Endothelial cell of umbilical vein (primary cell): ENCODE data around the gene TSHZ3. TPM values are rescaled to one million over a fixed set of nuclear protein-coding genes. Genes with fewer than 3 reads are reported as not detected.

Experiments
- BruUV-seq: library from RNA; stranded (reverse); fragments of 400-500 nt; replicated peaks from 2 replicates; lab custom pipeline; 2021; lab: Mats Ljungman, UMichigan
- CTCF ChIA-PET: fragments of 300-600, 350-600 bp; sonication (Branson Sonifier 250); formaldehyde crosslinking; loops from one replicate; lab custom pipeline; 2021; ENCODE audit warnings: antibody characterized with exemption, inconsistent platforms; lab: Charles Lee
- POLR2A ChIA-PET: fragments of 300-600, 350-600 bp; sonication (Branson Sonifier 250); formaldehyde crosslinking; loops from one replicate; lab custom pipeline; 2021; ENCODE audit warnings: antibody characterized with exemption, inconsistent platforms; lab: Charles Lee
- DNase-seq: peaks from one replicate; pipeline ENCODE4 v3.0.0-alpha.2; 2011; ENCODE audit warnings: low read depth, low spot score
- FAIRE-seq: peaks from 2 replicates; lab custom pipeline; 2011; peaks lifted over from hg19 to GRCh38; lab: Jason Lieb, UNC
- H2AFZ ChIP-seq: 2 replicates; pipeline ENCODE4 v1.6.0; 2012; ENCODE audit warnings: low read depth, low read length, control low read depth, inconsistent platforms
- H3K27ac ChIP-seq: 2 replicates; pipeline ENCODE4 v1.5.1; 2011; ENCODE audit warnings: low read depth, mild to moderate bottlenecking, control low read depth, low read length, moderate library complexity; ENCODE audit not compliant: insufficient read depth
- H3K27me3 ChIP-seq, 2 experiments: 2 replicates each; pipeline versions ENCODE4 v1.6.0 to v1.6.1; 2011; ENCODE audit warnings: low read length in 2 of 2, mixed read lengths in 1 of 2; ENCODE audit not compliant: control insufficient read depth in 2 of 2, insufficient read depth in 2 of 2
- H3K36me3 ChIP-seq, 2 experiments: 2 replicates in 1 of 2; 3 replicates in 1 of 2; pipeline ENCODE4 v1.5.1; 2011; ENCODE audit warnings: low read length in 2 of 2, mild to moderate bottlenecking in 1 of 2, moderate library complexity in 1 of 2; ENCODE audit not compliant: control insufficient read depth in 2 of 2, insufficient read depth in 2 of 2; ENCODE audit errors: extremely low read depth in 1 of 2
- H3K4me1 ChIP-seq: 3 replicates; pipeline ENCODE4 v1.5.1; 2011; ENCODE audit warnings: mild to moderate bottlenecking, low read length; ENCODE audit not compliant: control insufficient read depth, insufficient read depth; ENCODE audit errors: extremely low read depth
- H3K4me2 ChIP-seq: 2 replicates; pipeline ENCODE4 v1.6.1; 2011; ENCODE audit warnings: low read length, control low read depth, mixed read lengths; ENCODE audit not compliant: insufficient read depth
- H3K4me3 ChIP-seq, 3 experiments: fragments of 200-600 bp in 1 of 3; sonication (generic), shearing (Covaris generic) in 1 of 3; replicated peaks in 1 of 3; 2 replicates each; pipeline ENCODE4 v1.5.1; 2011 to 2016; ENCODE audit warnings: control low read depth in 3 of 3, low read length in 3 of 3, mild to moderate bottlenecking in 2 of 3, inconsistent platforms in 1 of 3, low read depth in 1 of 3, moderate library complexity in 1 of 3; ENCODE audit not compliant: insufficient read depth in 1 of 3
- H3K79me2 ChIP-seq: 2 replicates; pipeline ENCODE4 v1.6.0; 2012; ENCODE audit warnings: low read length, inconsistent platforms; ENCODE audit not compliant: control insufficient read depth, insufficient read depth
- H3K9ac ChIP-seq: replicated peaks from 2 replicates; pipeline ENCODE3; 2011; ENCODE audit warnings: low read length, control low read depth; ENCODE audit not compliant: insufficient read depth; ENCODE audit errors: extremely low read depth
- H3K9me1 ChIP-seq: replicated peaks from 3 replicates; pipeline ENCODE4 v1.6.0; 2011; ENCODE audit warnings: mild to moderate bottlenecking, low read length; ENCODE audit not compliant: control insufficient read depth, insufficient read depth; ENCODE audit errors: extremely low read depth
- H3K9me3 ChIP-seq: replicated peaks from 2 replicates; pipeline ENCODE4 v1.5.1; 2012; ENCODE audit warnings: low read length, inconsistent platforms; ENCODE audit not compliant: control insufficient read depth, insufficient read depth
- H4K20me1 ChIP-seq: replicated peaks from 2 replicates; pipeline ENCODE3; 2011; ENCODE audit warnings: mild to moderate bottlenecking, low read length; ENCODE audit not compliant: control insufficient read depth, insufficient read depth; ENCODE audit errors: extremely low read depth
- CTCF ChIP-seq, 2 donors: IDR thresholded peaks; 1 replicate in 1 of 2; 2 replicates in 1 of 2; pipeline ENCODE4 v1.5.1; 2011; ENCODE audit warnings: low read length in 2 of 2, mild to moderate bottlenecking in 2 of 2, moderate library complexity in 2 of 2, control low read depth in 1 of 2, inconsistent platforms in 1 of 2, low read depth in 1 of 2; ENCODE audit not compliant: insufficient read depth in 1 of 2; ENCODE audit errors: extremely low read depth in 1 of 2
- EZH2 ChIP-seq: IDR thresholded peaks from 2 replicates; pipeline ENCODE4 v1.6.1; 2012; ENCODE audit warnings: borderline replicate concordance, low read depth, mild to moderate bottlenecking, moderate library complexity, low read length, inconsistent platforms; ENCODE audit not compliant: severe bottlenecking
- FOS ChIP-seq: IDR thresholded peaks from 2 replicates; pipeline ENCODE4 v1.6.1; 2011; ENCODE audit warnings: mild to moderate bottlenecking, low read length, moderate library complexity, borderline replicate concordance; ENCODE audit not compliant: insufficient read depth
- MAX ChIP-seq: IDR thresholded peaks from 2 replicates; pipeline ENCODE4 v1.6.1; 2011; ENCODE audit not compliant: insufficient read depth, insufficient read length
- MYC ChIP-seq: IDR thresholded peaks from one replicate; pipeline ENCODE4 v1.6.1; 2011; ENCODE audit warnings: mild to moderate bottlenecking, low read depth, low read length
- POLR2A ChIP-seq: IDR thresholded peaks from 2 replicates; pipeline ENCODE4 v1.6.1; 2012; ENCODE audit warnings: low read depth, mild to moderate bottlenecking, control low read depth, low read length
- POLR2AphosphoS5 ChIP-seq: IDR thresholded peaks from 2 replicates; pipeline ENCODE4 v1.6.1; 2012; ENCODE audit warnings: low read depth, mild to moderate bottlenecking, control low read depth, low read length, moderate library complexity; ENCODE audit not compliant: insufficient read depth
- dilution Hi-C: fragments of 300-500 bp; cut with MboI; formaldehyde crosslinking; loops from one replicate; pipeline ENCODE4 v1.15.0; 2019; ENCODE audit warnings: low sequenced_read_pairs; ENCODE audit not compliant: extremely low pct_ligation_motif_present
- intact Hi-C: fragments of 100-400 bp; cut with micrococcal nuclease; formaldehyde crosslinking; loops from one replicate; pipeline ENCODE4 v1.10.0; 2022
- polyA plus RNA-seq, 4 experiments: library from polyadenylated mRNA; depleted of rRNA in 3 of 4; stranded (reverse) in 3 of 4; unstranded in 1 of 4; fragments of >200 nt; gene quantifications; 2 replicates each; pipeline versions ENCODE4 v1.2.1 to v1.2.3, GENCODE V29; 2011 to 2012; ENCODE audit warnings: missing spikeins in 1 of 4
- total RNA-seq: library from RNA; stranded (reverse); gene quantifications from 2 replicates; pipeline ENCODE4 v1.2.3, GENCODE V29; 2021

TSHZ3 gene
- total and polyA plus RNA-seq, 2 donors (not counting 3 experiments of a cell fraction or from before 2014, with no cell fraction given): 1.2 to 6.2 TPM

GRCh38 chr19:31377736-31378135, 28.5 kb upstream of the TSHZ3 start:
- dilution Hi-C loops: no loop called here
- no peak overlapping the region for H2AFZ ChIP-seq
- intact Hi-C loops: no loop called here
- H3K4me2 ChIP-seq: no peak overlapping the region
- H3K9me3 ChIP-seq: no peaks in the 10 kb centered on the region
- H3K9ac ChIP-seq: no peak overlapping the region
- H4K20me1 ChIP-seq: no peaks in the 10 kb centered on the region
- H3K9me1 ChIP-seq: no peaks in the 10 kb centered on the region
- ChIA-PET POLR2A (no interaction called here), CTCF (no interaction called here)
- no peaks in the 10 kb centered on the region for H3K27me3 ChIP-seq
- no peak overlapping the region for H3K4me3 ChIP-seq
- no TSS peak for BruUV-seq
- no peak for DNase-seq
- TF ChIP-seq MAX: no peak
- TF ChIP-seq FOS: no peak
- TF ChIP-seq CTCF (IDR thresholded peaks at IDR 0.05; ENCODE audit: extremely low read depth in 1 of 2, insufficient read depth in 1 of 2, low read depth in 1 of 2, low read length in 2 of 2): no peak
- TF ChIP-seq POLR2A: no peak
- no peak for TF ChIP-seq POLR2AphosphoS5
- no peak for TF ChIP-seq MYC
- TF ChIP-seq EZH2: no peak
- H3K4me1 ChIP-seq: no peaks in the 10 kb centered on the region
- H3K79me2 ChIP-seq: no peaks in the 10 kb centered on the region
- no peak overlapping the region for H3K27ac ChIP-seq
- no peaks in the 10 kb centered on the region for H3K36me3 ChIP-seq
- no peak for FAIRE-seq
